Muscle of arm (tissue), 12 donors: Measurements from ENCODE around the gene ADPRHL1. TPM values are rescaled to one million over a fixed set of nuclear protein-coding genes. Genes with fewer than 3 reads are reported as not detected.
"Not testable (repeated sequence)": the region's sequence is repeated elsewhere in the genome, so short reads cannot be mapped to it uniquely, and the experiment has no call there.

ENCODE experiments used
- DNase-seq: peaks from one replicate; pipeline ENCODE4 v3.0.0-alpha.2; 2013
- polyA plus RNA-seq, 12 donors: library from polyadenylated mRNA; unstranded; fragments of 120-200 nt; gene quantifications; one replicate each; pipeline ENCODE4 v1.2.1, GENCODE V29; 2013; ENCODE audit not compliant: insufficient read length in 12 of 12

The ADPRHL1 gene
- polyA plus RNA-seq, 12 donors, result 81.3 to 348 (median 219) TPM; not detected in 1

DNA sequence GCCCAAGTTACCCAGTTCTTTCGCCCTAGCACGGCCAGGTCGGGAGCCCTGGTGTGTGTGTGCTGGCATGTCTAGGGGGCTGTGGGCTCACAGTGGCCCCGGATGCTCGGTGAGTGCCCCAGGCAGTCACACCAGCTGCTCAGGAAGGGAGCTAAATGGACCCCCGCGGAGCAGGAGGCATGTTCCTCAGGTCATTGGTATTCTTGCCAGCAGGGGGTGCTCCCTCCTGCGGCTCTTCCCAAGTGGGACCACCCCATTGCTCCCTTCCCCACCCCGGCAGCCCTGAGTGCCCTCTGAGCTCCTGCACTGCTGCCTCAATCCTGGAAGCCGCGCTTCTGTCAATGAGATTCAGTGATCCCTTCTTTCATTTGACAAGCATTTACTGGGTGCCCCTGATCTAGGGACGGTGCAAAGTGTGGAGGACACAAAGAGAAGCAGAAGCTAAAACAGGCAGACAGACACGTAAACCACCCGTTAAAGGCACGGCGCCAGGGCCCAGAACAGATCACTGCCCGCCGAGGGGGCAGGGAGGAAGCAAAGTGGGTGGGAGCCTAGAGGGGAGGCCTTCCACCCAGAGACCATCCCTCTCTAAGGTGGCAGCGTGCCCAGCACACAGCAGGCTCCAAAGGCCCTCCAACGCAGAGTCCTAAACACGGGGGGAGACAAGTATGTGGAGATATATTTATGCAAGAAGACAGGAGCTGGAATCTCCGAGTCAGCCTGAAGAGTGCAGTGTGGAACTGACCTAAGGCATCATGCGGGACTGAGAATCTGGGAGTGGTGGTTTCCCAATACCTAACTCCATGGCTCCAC is 5.2 kb upstream of the ADPRHL1 start:
- DNase-seq, result no peak

GRCh38 chr13:113457510-113457909 is 4.2 kb upstream of the ADPRHL1 start:
- no peak for DNase-seq

- DNase-seq, result no peak
These were observed 2.9 kb upstream of the ADPRHL1 start for GRCh38 chr13:113456116-113456702.

- DNase-seq, result no peak
These were observed 2.1 kb upstream of the ADPRHL1 start for GRCh38 chr13:113455384-113455783.

DNA sequence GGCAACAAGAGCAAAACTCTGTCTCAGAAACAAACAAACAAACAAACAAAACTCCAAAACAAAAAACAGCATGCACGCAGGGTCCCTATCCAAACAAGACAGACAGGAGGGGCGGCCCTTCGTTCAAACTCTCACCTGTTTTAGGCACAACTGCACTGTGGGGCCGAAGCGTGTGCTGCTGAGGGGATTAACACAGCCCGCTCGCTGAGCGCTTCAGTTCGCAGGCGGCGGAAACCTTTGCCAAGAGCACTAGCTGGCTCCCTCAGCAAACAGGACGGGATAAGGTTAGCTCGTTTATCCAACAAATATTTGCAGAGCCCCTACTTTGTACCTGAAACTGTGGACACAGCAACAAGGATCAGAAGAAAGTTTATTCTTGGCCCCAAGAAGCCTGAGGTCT is 1.6 kb upstream of the ADPRHL1 start:
- no peak for DNase-seq

- DNase-seq, result no peak
These were observed 822 bp downstream of the ADPRHL1 start for GRCh38 chr13:113452466-113452865.

DNA sequence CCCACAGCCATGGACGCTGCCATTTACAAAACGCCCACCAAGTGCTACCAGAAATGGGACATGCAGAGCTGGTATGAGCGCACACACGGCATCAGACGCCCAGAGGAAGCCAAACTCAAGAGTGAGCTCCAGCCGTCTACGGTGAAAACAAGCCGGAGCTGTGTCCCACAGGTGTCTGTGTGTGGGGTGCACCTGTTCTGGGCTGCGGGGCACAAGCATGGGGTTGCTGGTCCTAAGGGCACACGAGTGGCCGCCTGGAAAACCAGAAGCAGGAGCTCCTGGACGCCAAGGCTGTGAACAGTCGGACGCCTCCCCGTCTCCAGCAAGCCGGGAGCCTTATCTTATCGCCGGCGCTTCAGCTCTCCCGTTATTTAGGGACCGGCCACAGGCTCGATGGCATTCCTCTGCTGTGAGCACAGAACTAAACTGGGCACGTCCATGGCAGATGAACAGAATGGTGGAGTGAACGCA is 1.3 kb downstream of the ADPRHL1 start:
- no peak for DNase-seq

- DNase-seq, result not testable (repeated sequence)
These were observed 2.2 kb downstream of the ADPRHL1 start for GRCh38 chr13:113450861-113451620.

- DNase-seq, result not testable (repeated sequence)
These were observed 2.9 kb downstream of the ADPRHL1 start for GRCh38 chr13:113450348-113450744.

GRCh38 chr13:113449693-113450347 is 3.5 kb downstream of the ADPRHL1 start:
- DNase-seq, result no peak

DNA sequence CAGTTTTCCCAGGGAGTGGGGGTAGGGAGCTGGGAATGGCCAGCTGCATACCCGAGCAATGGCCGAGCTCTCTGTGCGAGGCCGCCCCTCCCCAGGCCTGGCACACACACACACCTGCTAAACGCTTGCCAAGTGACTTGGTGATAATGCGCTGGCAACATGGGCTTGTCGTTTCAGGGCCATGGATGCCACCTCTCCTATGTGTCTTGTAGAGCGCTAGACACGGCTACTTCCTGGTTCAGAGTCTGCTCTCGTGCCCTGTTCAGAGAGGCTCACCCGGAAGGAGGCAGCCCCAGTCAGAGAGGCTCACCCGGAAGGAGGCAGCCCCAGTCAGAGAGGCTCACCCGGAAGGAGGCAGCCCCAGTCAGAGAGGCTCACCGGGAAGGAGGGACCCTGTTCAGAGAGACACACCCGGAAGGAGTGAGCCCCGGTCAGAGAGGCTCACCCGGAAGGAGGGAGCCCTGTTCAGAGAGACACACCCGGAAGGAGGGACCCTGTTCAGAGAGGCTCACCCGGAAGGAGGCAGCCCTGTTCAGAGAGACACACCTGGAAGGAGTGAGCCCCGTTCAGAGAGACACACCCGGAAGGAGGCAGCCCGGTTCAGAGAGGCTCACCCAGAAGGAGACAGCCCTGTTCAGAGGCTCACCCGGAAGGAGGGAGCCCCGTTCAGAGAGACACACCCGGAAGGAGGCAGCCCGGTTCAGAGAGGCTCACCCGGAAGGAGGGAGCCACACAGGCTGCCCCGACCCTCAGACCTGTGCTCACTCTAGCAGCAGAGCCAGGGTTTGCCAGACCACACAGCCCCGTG is 4.2 kb downstream of the ADPRHL1 start:
- no peak for DNase-seq

DNA sequence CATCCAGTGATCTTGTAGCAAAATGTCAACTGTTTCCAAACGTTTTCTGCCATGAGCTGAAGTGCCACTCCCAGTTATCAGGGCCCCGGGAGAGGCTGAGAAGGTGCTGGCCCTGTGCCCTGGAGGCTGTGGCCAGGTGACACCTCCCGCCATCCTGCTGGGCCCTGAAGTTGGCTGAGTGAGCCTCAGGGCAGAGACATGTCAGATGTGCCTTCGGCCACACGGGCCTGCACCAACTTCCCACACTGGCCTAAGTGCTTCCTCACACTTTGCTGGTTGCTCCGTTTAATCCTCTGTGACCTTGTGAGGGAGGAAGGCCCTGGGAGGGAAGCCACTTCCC is 4.8 kb downstream of the ADPRHL1 start:
- no peak for DNase-seq

DNA sequence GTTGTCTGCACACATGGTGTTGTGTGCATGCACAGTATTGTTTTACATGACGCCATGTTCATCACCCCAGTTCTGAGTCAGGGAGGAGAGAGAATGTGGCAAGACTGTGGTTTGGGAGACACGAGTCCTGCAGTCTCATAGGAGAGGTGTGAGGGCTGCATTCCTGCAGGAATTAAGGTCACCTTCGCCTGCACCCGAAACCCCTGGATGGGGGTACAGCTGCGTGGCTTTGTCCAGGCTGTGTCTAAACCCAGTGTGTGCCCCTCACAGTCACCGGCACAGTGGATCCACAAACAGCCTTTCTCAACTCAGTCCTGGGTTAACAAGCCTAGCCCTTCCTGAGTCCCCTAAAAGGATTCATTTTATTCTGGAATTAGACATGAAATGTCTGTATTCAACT is 5.7 kb downstream of the ADPRHL1 start:
- DNase-seq, result no peak

- no peak for DNase-seq
These were observed 6.8 kb downstream of the ADPRHL1 start for GRCh38 chr13:113446488-113446854.

DNA sequence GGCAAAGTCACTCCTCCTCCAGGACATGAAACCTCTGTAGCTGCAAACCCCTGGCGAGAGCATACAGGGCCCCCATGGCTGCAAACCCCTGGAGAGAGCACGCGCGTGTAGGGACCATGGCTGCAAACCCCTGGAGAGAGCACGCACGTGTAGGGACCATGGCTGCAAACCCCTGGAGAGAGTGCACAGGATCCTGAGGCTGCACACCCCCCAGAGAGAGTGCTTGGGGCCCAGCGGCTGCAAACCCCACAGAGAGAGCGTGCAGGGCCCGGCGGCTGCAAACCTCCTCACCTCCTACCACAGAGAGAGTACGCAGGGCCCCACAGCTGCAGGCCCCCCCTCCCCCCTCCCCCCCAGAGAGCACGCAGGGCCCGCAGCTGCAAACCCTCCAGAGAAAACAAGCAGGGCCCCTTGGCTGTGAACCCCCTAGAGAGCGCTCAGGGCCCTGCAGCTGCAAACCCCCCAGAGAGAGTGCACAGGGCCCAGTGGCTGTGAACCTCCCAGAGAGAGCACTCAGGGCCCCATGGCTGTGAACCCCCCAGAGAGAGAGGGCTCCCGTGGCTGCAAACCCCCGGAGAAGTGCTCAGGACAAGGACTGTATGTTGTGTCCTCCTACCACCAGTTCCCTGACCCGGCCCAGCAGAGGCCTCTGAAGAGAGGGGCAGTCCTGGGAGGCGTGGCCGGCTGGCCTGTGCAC is 7.3 kb downstream of the ADPRHL1 start:
- DNase-seq, result no peak

GRCh38 chr13:113443991-113444390 is 9.3 kb downstream of the ADPRHL1 start:
- no peak for DNase-seq

DNA sequence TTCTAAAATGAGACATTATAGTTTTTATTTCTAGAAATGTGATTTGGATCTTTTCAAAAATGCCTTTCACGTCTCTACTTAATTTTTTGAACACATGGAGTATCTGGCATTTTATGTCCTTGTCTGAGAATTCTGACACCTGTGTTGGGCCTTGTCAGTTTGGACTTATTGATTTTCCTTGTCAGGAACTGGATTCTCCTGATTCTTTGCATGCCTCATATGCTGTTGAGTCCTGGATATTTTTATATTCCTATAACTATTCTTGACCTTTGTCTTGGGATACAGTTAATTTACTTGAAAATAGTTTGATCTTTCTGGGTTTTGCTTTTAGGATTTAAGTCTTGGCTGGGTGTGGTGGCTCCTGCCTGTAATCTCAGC is 10.3 kb downstream of the ADPRHL1 start:
- DNase-seq, result no peak

- no peak for DNase-seq
These were observed 10.8 kb downstream of the ADPRHL1 start for GRCh38 chr13:113442354-113442984.

- no peak for DNase-seq
These were observed 11.6 kb downstream of the ADPRHL1 start for GRCh38 chr13:113441661-113442060.

DNA sequence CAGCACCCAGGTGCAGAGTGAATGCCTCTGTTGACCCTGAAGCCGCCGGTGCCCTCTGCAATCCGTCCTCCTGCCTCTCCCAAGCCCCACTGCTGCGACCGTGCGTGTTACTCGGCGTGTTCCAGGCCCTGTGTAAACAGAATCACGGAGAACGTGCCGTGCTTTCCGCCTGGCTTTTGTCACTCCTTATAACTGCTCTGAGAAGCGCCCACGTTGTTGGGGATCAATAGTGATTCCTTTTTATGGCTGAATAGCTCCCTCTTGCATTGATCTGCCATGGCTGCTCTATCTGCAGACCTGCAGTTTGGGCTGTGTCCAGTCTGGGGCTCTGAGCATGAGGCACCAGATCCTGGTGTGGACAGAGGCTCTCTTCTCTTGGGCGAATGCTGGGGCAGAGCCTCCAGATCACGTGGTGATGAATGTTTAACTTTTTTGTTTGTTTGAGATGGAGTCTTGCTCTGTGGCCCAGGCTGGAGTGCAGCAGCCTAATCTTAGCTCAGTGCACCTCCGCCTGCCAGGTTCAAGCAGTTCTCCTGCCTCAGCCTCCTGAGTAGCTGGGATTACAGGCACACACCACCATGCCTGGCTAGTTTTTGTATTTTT is 15.8 kb downstream of the ADPRHL1 start:
- DNase-seq, result no peak
